Measurements from ENCODE around the gene MOB1B.

The MOB1B gene

GRCh38 chr4:70874268-70875156 is 27.7 kb upstream of the MOB1B start:
- Histone ChIP-seq H3K27me3 (replicated peaks in 2 of 5; ENCODE audit: control insufficient read depth in 4 of 5, insufficient read depth in 5 of 5, low read length in 4 of 5) (no peaks in the 10 kb centered on the region), H3K4me3 (ENCODE audit: control insufficient read depth in 1 of 7, extremely low read depth in 1 of 7, insufficient read depth in 4 of 7, low read depth in 2 of 7, low read length in 6 of 7) (no peak overlapping the region), H3K27ac (ENCODE audit: insufficient read depth in 1 of 2, low read depth in 1 of 2, low read length in 2 of 2, poor library complexity in 1 of 2, severe bottlenecking in 2 of 2) (no peak overlapping the region), H3K9me3 (ENCODE audit: control extremely low read depth in 1 of 5, control insufficient read depth in 4 of 5, insufficient read depth in 2 of 5, low read depth in 1 of 5, low read length in 4 of 5) (no peaks in the 10 kb centered on the region), H3K4me1 (ENCODE audit: control extremely low read depth in 1 of 4, control insufficient read depth in 4 of 4, insufficient read depth in 4 of 4, low read length in 3 of 4) (no peaks in the 10 kb centered on the region), H3K36me3 (ENCODE audit: control insufficient read depth in 4 of 4, insufficient read depth in 4 of 4, low read length in 3 of 4) (no peaks in the 10 kb centered on the region)
- no peak for DNase-seq
- ChIA-PET CTCF (interaction anchor here (1.1 kb wide), 1 partner anchor 10 kb away, joined by 4 read pairs; no protein-coding TSS in a partner anchor), POLR2A (no interaction called here)
- 99% methylated on average over 14 of the region's 19 CpGs for WGBS (ENCODE audit: insufficient coverage)

DNA sequence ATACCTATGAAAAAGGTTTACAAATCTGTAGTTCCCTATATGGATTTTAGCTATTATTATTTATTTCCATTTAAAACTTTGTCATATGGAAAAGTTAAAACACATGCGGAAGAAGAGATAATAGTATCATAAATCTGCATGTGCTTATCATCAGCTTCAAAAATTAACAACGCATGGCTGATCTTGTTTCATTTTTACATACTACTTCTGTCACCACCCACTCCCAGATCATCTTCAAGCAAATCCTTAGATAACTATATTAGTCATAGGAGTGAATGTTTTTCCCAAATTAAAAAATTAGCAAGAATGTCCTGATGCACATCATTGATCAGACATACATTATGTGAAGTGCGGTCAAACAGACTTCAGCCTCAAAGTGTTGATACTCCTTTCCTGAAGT is 24.6 kb upstream of the MOB1B start:
- Histone ChIP-seq H3K4me1 (ENCODE audit: control extremely low read depth in 1 of 4, control insufficient read depth in 4 of 4, insufficient read depth in 4 of 4, low read length in 3 of 4) (no peaks in the 10 kb centered on the region), H3K36me3 (ENCODE audit: control insufficient read depth in 4 of 4, insufficient read depth in 4 of 4, low read length in 3 of 4) (no peaks in the 10 kb centered on the region), H3K9me3 (ENCODE audit: control extremely low read depth in 1 of 5, control insufficient read depth in 4 of 5, insufficient read depth in 2 of 5, low read depth in 1 of 5, low read length in 4 of 5) (no peaks in the 10 kb centered on the region), H3K27ac (ENCODE audit: insufficient read depth in 1 of 2, low read depth in 1 of 2, low read length in 2 of 2, poor library complexity in 1 of 2, severe bottlenecking in 2 of 2) (no peak overlapping the region), H3K27me3 (replicated peaks in 2 of 5; ENCODE audit: control insufficient read depth in 4 of 5, insufficient read depth in 5 of 5, low read length in 4 of 5) (no peaks in the 10 kb centered on the region), H3K4me3 (ENCODE audit: control insufficient read depth in 1 of 7, extremely low read depth in 1 of 7, insufficient read depth in 4 of 7, low read depth in 2 of 7, low read length in 6 of 7) (no peak overlapping the region)
- no peak for DNase-seq
- ChIA-PET POLR2A (no interaction called here), CTCF (interaction anchor here (1.4 kb wide), 1 partner anchor 23 kb away, joined by 3 read pairs; no protein-coding TSS in a partner anchor)
- WGBS (ENCODE audit: insufficient coverage), result no CpG with 5 or more reads among the region's 3 CpGs

DNA sequence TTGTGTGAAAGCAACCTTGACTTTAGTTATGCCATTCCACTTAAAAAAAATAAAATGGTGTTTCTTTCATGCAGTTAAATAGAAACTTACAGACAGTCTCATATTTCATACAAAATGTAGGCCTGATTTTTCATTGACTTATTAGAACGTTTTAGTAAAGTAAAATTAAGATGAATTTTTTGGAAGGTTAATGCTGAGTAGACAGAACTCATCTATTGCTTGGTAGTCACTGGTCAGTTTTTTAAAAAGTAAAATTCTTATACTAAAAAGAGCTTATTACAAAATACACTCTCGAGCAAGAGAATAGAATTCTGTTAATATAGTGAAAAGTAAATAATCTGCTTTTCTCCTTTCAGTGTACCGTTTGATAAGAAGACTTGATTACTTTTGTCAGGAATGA is 21.4 kb upstream of the MOB1B start:
- Histone ChIP-seq H3K4me3 (ENCODE audit: control insufficient read depth in 1 of 7, extremely low read depth in 1 of 7, insufficient read depth in 4 of 7, low read depth in 2 of 7, low read length in 6 of 7) (no peak overlapping the region), H3K9me3 (ENCODE audit: control extremely low read depth in 1 of 5, control insufficient read depth in 4 of 5, insufficient read depth in 2 of 5, low read depth in 1 of 5, low read length in 4 of 5) (no peaks in the 10 kb centered on the region), H3K36me3 (ENCODE audit: control insufficient read depth in 4 of 4, insufficient read depth in 4 of 4, low read length in 3 of 4) (no peaks in the 10 kb centered on the region), H3K27me3 (replicated peaks in 2 of 5; ENCODE audit: control insufficient read depth in 4 of 5, insufficient read depth in 5 of 5, low read length in 4 of 5) (no peaks in the 10 kb centered on the region), H3K27ac (ENCODE audit: insufficient read depth in 1 of 2, low read depth in 1 of 2, low read length in 2 of 2, poor library complexity in 1 of 2, severe bottlenecking in 2 of 2) (no peak overlapping the region), H3K4me1 (ENCODE audit: control extremely low read depth in 1 of 4, control insufficient read depth in 4 of 4, insufficient read depth in 4 of 4, low read length in 3 of 4) (no peaks in the 10 kb centered on the region)
- POLR2A ChIA-PET, result no interaction called here
- WGBS (ENCODE audit: insufficient coverage), result no CpG with 5 or more reads among the region's 3 CpGs
- DNase-seq, result no peak
- CTCF ChIA-PET, result interaction anchor here (1.0 kb wide), 1 partner anchor 13 kb away, joined by 3 read pairs; no protein-coding TSS in a partner anchor

- H3K27ac ChIP-seq (ENCODE audit: insufficient read depth in 1 of 2, low read depth in 1 of 2, low read length in 2 of 2, poor library complexity in 1 of 2, severe bottlenecking in 2 of 2), result no peak overlapping the region
- no peaks in the 10 kb centered on the region for H3K36me3 ChIP-seq (ENCODE audit: control insufficient read depth in 4 of 4, insufficient read depth in 4 of 4, low read length in 3 of 4)
- H3K4me3 ChIP-seq (ENCODE audit: control insufficient read depth in 1 of 7, extremely low read depth in 1 of 7, insufficient read depth in 4 of 7, low read depth in 2 of 7, low read length in 6 of 7), result no peak overlapping the region
- CTCF ChIA-PET, result interaction anchor here (0.6 to 1.4 kb wide), 5 partner anchors 15 to 279 kb away, joined by 3 to 4 read pairs (median 3); no protein-coding TSS in a partner anchor
- WGBS (ENCODE audit: insufficient coverage), result 93% methylated on average over 3 of the region's 6 CpGs
- no peaks in the 10 kb centered on the region for H3K4me1 ChIP-seq (ENCODE audit: control extremely low read depth in 1 of 4, control insufficient read depth in 4 of 4, insufficient read depth in 4 of 4, low read length in 3 of 4)
- POLR2A ChIA-PET, result no interaction called here
- no peaks in the 10 kb centered on the region for H3K27me3 ChIP-seq (replicated peaks in 2 of 5; ENCODE audit: control insufficient read depth in 4 of 5, insufficient read depth in 5 of 5, low read length in 4 of 5)
- no peaks in the 10 kb centered on the region for H3K9me3 ChIP-seq (ENCODE audit: control extremely low read depth in 1 of 5, control insufficient read depth in 4 of 5, insufficient read depth in 2 of 5, low read depth in 1 of 5, low read length in 4 of 5)
- DNase-seq, result no peak
Measured at GRCh38 chr4:70885174-70885573, 17.0 kb upstream of the MOB1B start.

GRCh38 chr4:70892086-70892769 is 9.9 kb upstream of the MOB1B start:
- peak in 2 of 3 donors; percentile 14 to 15 for DNase-seq
- H3K4me1 ChIP-seq (ENCODE audit: control extremely low read depth in 1 of 4, control insufficient read depth in 4 of 4, insufficient read depth in 4 of 4, low read length in 3 of 4), result peaks cover 0 to 15% (median 5%) of the 10 kb centered on the region in 4 experiments
- no peaks in the 10 kb centered on the region for H3K9me3 ChIP-seq (ENCODE audit: control extremely low read depth in 1 of 5, control insufficient read depth in 4 of 5, insufficient read depth in 2 of 5, low read depth in 1 of 5, low read length in 4 of 5)
- H3K36me3 ChIP-seq (ENCODE audit: control insufficient read depth in 4 of 4, insufficient read depth in 4 of 4, low read length in 3 of 4), result no peaks in the 10 kb centered on the region
- POLR2A ChIA-PET, result no interaction called here
- 96% methylated on average over 8 of the region's 11 CpGs for WGBS (ENCODE audit: insufficient coverage)
- H3K4me3 ChIP-seq (ENCODE audit: control insufficient read depth in 1 of 7, extremely low read depth in 1 of 7, insufficient read depth in 4 of 7, low read depth in 2 of 7, low read length in 6 of 7), result no peak overlapping the region
- CTCF ChIA-PET, result no interaction called here
- H3K27me3 ChIP-seq (replicated peaks in 2 of 5; ENCODE audit: control insufficient read depth in 4 of 5, insufficient read depth in 5 of 5, low read length in 4 of 5), result no peaks in the 10 kb centered on the region
- no peak overlapping the region for H3K27ac ChIP-seq (ENCODE audit: insufficient read depth in 1 of 2, low read depth in 1 of 2, low read length in 2 of 2, poor library complexity in 1 of 2, severe bottlenecking in 2 of 2)

- H3K9me3 ChIP-seq (ENCODE audit: control extremely low read depth in 1 of 5, control insufficient read depth in 4 of 5, insufficient read depth in 2 of 5, low read depth in 1 of 5, low read length in 4 of 5), result no peaks in the 10 kb centered on the region
- CTCF ChIA-PET, result interaction anchor here (0.6 kb wide), 1 partner anchor 45 kb away, joined by 4 read pairs; no protein-coding TSS in a partner anchor
- WGBS (ENCODE audit: insufficient coverage), result 79% methylated on average over 5 of the region's 7 CpGs
Measured at GRCh38 chr4:70893790-70894189, 8.4 kb upstream of the MOB1B start.

DNA sequence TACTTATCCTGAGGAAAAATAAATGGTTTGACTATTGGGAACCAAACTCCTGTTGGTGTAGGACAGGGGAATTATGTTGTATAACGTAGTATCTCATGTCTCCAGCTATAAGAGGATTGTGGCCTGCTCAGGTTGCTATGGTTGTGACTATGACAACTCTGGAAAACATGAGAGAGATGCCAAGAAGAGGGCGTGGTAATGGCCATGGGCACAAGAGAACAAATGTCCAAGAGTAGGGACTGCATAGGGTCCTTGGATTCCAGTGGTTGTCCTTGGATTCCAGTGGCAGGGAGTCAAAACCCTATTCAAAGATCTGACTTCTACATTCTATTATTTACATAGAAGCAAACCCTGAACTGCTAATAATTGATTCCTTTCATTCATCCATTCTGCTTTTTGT is 6.8 kb upstream of the MOB1B start:
- CTCF ChIA-PET, result no interaction called here
- no peaks in the 10 kb centered on the region for H3K27me3 ChIP-seq (replicated peaks in 2 of 5; ENCODE audit: control insufficient read depth in 4 of 5, insufficient read depth in 5 of 5, low read length in 4 of 5)
- 86% methylated on average over 2 of the region's 2 CpGs for WGBS (ENCODE audit: insufficient coverage)
- H3K36me3 ChIP-seq (ENCODE audit: control insufficient read depth in 4 of 4, insufficient read depth in 4 of 4, low read length in 3 of 4), result no peaks in the 10 kb centered on the region
- no peak overlapping the region for H3K27ac ChIP-seq (ENCODE audit: insufficient read depth in 1 of 2, low read depth in 1 of 2, low read length in 2 of 2, poor library complexity in 1 of 2, severe bottlenecking in 2 of 2)
- H3K4me3 ChIP-seq (ENCODE audit: control insufficient read depth in 1 of 7, extremely low read depth in 1 of 7, insufficient read depth in 4 of 7, low read depth in 2 of 7, low read length in 6 of 7), result no peak overlapping the region
- peak in 2 of 3 donors; percentile 38 to 50 for DNase-seq
- no peaks in the 10 kb centered on the region for H3K9me3 ChIP-seq (ENCODE audit: control extremely low read depth in 1 of 5, control insufficient read depth in 4 of 5, insufficient read depth in 2 of 5, low read depth in 1 of 5, low read length in 4 of 5)
- POLR2A ChIA-PET, result no interaction called here
- peaks cover 0 to 15% (median 5%) of the 10 kb centered on the region in 4 experiments for H3K4me1 ChIP-seq (ENCODE audit: control extremely low read depth in 1 of 4, control insufficient read depth in 4 of 4, insufficient read depth in 4 of 4, low read length in 3 of 4)

More at GRCh38 chr4:70893790-70894189, 8.4 kb upstream of the MOB1B start:
- Histone ChIP-seq H3K4me3 (ENCODE audit: control insufficient read depth in 1 of 7, extremely low read depth in 1 of 7, insufficient read depth in 4 of 7, low read depth in 2 of 7, low read length in 6 of 7) (no peak overlapping the region), H3K27me3 (replicated peaks in 2 of 5; ENCODE audit: control insufficient read depth in 4 of 5, insufficient read depth in 5 of 5, low read length in 4 of 5) (no peaks in the 10 kb centered on the region), H3K27ac (ENCODE audit: insufficient read depth in 1 of 2, low read depth in 1 of 2, low read length in 2 of 2, poor library complexity in 1 of 2, severe bottlenecking in 2 of 2) (no peak overlapping the region), H3K4me1 (ENCODE audit: control extremely low read depth in 1 of 4, control insufficient read depth in 4 of 4, insufficient read depth in 4 of 4, low read length in 3 of 4) (peaks cover 0 to 15% (median 5%) of the 10 kb centered on the region in 4 experiments), H3K36me3 (ENCODE audit: control insufficient read depth in 4 of 4, insufficient read depth in 4 of 4, low read length in 3 of 4) (no peaks in the 10 kb centered on the region)
- POLR2A ChIA-PET, result no interaction called here
- DNase-seq, result no peak
